Lower leg skin (tissue), 3 donors: ENCODE measurements around the gene TSPOAP1.

Experiments used
- CTCF ChIP-seq, 3 donors: fragments of 450-650 bp; IDR thresholded peaks; one replicate each; pipeline ENCODE4 v1.5.1; 2016; ENCODE audit warnings: antibody characterized with exemption in 3 of 3, mild to moderate bottlenecking in 3 of 3, moderate library complexity in 2 of 3
- POLR2A ChIP-seq, 2 donors: fragments of 450-650 bp; IDR thresholded peaks; one replicate each; pipeline ENCODE4 v1.6.1; 2016 to 2017; ENCODE audit warnings: antibody characterized with exemption in 2 of 2, mild to moderate bottlenecking in 1 of 2, moderate library complexity in 1 of 2

GRCh38 chr17:58334256-58334655, 5.7 kb upstream of the TSPOAP1 start:
- no peak for TF ChIP-seq POLR2A (IDR thresholded peaks at IDR 0.05)
- TF ChIP-seq CTCF (IDR thresholded peaks at IDR 0.05), result no peak
